ENCODE data around the gene ADD3.

The ADD3 gene

GRCh38 chr10:109996225-109996624 lies 11.6 kb upstream of the ADD3 start:
- Histone ChIP-seq H2AFZ (ENCODE audit: low read depth, low read length) (no peak overlapping the region), H3K9ac (ENCODE audit: low read depth, low read length) (no peak overlapping the region), H3K4me2 (ENCODE audit: insufficient read depth, low read length) (no peak overlapping the region), H3K4me1 (ENCODE audit: insufficient read depth, low read length) (no peaks in the 10 kb centered on the region), H3K27ac (ENCODE audit: low read length) (no peak overlapping the region), H3K79me2 (ENCODE audit: insufficient read depth, low read length) (no peaks in the 10 kb centered on the region), H3K36me3 (ENCODE audit: insufficient read depth, low read length) (no peaks in the 10 kb centered on the region), H3K4me3 (ENCODE audit: low read depth in 1 of 2, low read length in 2 of 2) (no peak overlapping the region), H4K20me1 (ENCODE audit: insufficient read depth, low read length) (no peaks in the 10 kb centered on the region), H3K9me3 (ENCODE audit: insufficient read depth, low read length, severe bottlenecking) (no peaks in the 10 kb centered on the region), H3K27me3 (ENCODE audit: insufficient read depth, low read length, poor library complexity) (peaks cover 15% of the 10 kb centered on the region)
- ATAC-seq (ENCODE audit: insufficient read depth, low read depth) (no peak), DNase-seq (no peak)
- TF ChIP-seq CTCF (IDR thresholded peaks at IDR 0.05; ENCODE audit: borderline replicate concordance, extremely low read depth, low read length, poor library complexity, severe bottlenecking) (no peak), EZH2 (IDR thresholded peaks at IDR 0.05; ENCODE audit: borderline replicate concordance, low read depth, low read length, severe bottlenecking) (no peak)

- Histone ChIP-seq H2AFZ (ENCODE audit: low read depth, low read length) (no peak overlapping the region), H4K20me1 (ENCODE audit: insufficient read depth, low read length) (no peaks in the 10 kb centered on the region), H3K9me3 (ENCODE audit: insufficient read depth, low read length, severe bottlenecking) (no peaks in the 10 kb centered on the region), H3K4me2 (ENCODE audit: insufficient read depth, low read length) (no peak overlapping the region), H3K36me3 (ENCODE audit: insufficient read depth, low read length) (no peaks in the 10 kb centered on the region), H3K9ac (ENCODE audit: low read depth, low read length) (no peak overlapping the region), H3K27me3 (ENCODE audit: insufficient read depth, low read length, poor library complexity) (peaks cover 11% of the 10 kb centered on the region), H3K79me2 (ENCODE audit: insufficient read depth, low read length) (no peaks in the 10 kb centered on the region), H3K4me1 (ENCODE audit: insufficient read depth, low read length) (no peaks in the 10 kb centered on the region), H3K27ac (ENCODE audit: low read length) (no peak overlapping the region), H3K4me3 (ENCODE audit: low read depth in 1 of 2, low read length in 2 of 2) (no peak overlapping the region)
- TF ChIP-seq EZH2 (IDR thresholded peaks at IDR 0.05; ENCODE audit: borderline replicate concordance, low read depth, low read length, severe bottlenecking): no peak
- TF ChIP-seq CTCF (IDR thresholded peaks at IDR 0.05; ENCODE audit: borderline replicate concordance, extremely low read depth, low read length, poor library complexity, severe bottlenecking): no peak
- ATAC-seq (ENCODE audit: insufficient read depth, low read depth) (no peak), DNase-seq (no peak)
Measured at GRCh38 chr10:109996766-109997171, 11.0 kb upstream of the ADD3 start.

GRCh38 chr10:109997233-109997632 lies 10.6 kb upstream of the ADD3 start:
- no peak for DNase-seq
- Histone ChIP-seq H3K27ac (ENCODE audit: low read length) (no peak overlapping the region), H3K4me2 (ENCODE audit: insufficient read depth, low read length) (no peak overlapping the region), H2AFZ (ENCODE audit: low read depth, low read length) (no peak overlapping the region), H3K4me3 (ENCODE audit: low read depth in 1 of 2, low read length in 2 of 2) (no peak overlapping the region), H3K9me3 (ENCODE audit: insufficient read depth, low read length, severe bottlenecking) (no peaks in the 10 kb centered on the region), H3K4me1 (ENCODE audit: insufficient read depth, low read length) (no peaks in the 10 kb centered on the region), H3K27me3 (ENCODE audit: insufficient read depth, low read length, poor library complexity) (peaks cover 10% of the 10 kb centered on the region), H3K36me3 (ENCODE audit: insufficient read depth, low read length) (no peaks in the 10 kb centered on the region), H3K79me2 (ENCODE audit: insufficient read depth, low read length) (no peaks in the 10 kb centered on the region), H3K9ac (ENCODE audit: low read depth, low read length) (no peak overlapping the region), H4K20me1 (ENCODE audit: insufficient read depth, low read length) (no peaks in the 10 kb centered on the region)
- ATAC-seq (ENCODE audit: insufficient read depth, low read depth): no peak
- TF ChIP-seq CTCF (IDR thresholded peaks at IDR 0.05; ENCODE audit: borderline replicate concordance, extremely low read depth, low read length, poor library complexity, severe bottlenecking) (no peak), EZH2 (IDR thresholded peaks at IDR 0.05; ENCODE audit: borderline replicate concordance, low read depth, low read length, severe bottlenecking) (no peak)

GRCh38 chr10:109998513-109998912 lies 9.3 kb upstream of the ADD3 start:
- Histone ChIP-seq H3K27me3 (ENCODE audit: insufficient read depth, low read length, poor library complexity) (peaks cover 10% of the 10 kb centered on the region), H3K4me3 (ENCODE audit: low read depth in 1 of 2, low read length in 2 of 2) (no peak overlapping the region), H3K27ac (ENCODE audit: low read length) (no peak overlapping the region), H4K20me1 (ENCODE audit: insufficient read depth, low read length) (no peaks in the 10 kb centered on the region), H2AFZ (ENCODE audit: low read depth, low read length) (no peak overlapping the region), H3K9me3 (ENCODE audit: insufficient read depth, low read length, severe bottlenecking) (no peaks in the 10 kb centered on the region), H3K9ac (ENCODE audit: low read depth, low read length) (no peak overlapping the region), H3K36me3 (ENCODE audit: insufficient read depth, low read length) (no peaks in the 10 kb centered on the region), H3K4me1 (ENCODE audit: insufficient read depth, low read length) (no peaks in the 10 kb centered on the region), H3K79me2 (ENCODE audit: insufficient read depth, low read length) (no peaks in the 10 kb centered on the region), H3K4me2 (ENCODE audit: insufficient read depth, low read length) (no peak overlapping the region)
- ATAC-seq (ENCODE audit: insufficient read depth, low read depth) (no peak), DNase-seq (no peak)
- TF ChIP-seq CTCF (IDR thresholded peaks at IDR 0.05; ENCODE audit: borderline replicate concordance, extremely low read depth, low read length, poor library complexity, severe bottlenecking): no peak
- TF ChIP-seq EZH2 (IDR thresholded peaks at IDR 0.05; ENCODE audit: borderline replicate concordance, low read depth, low read length, severe bottlenecking): no peak

All from DND-41 (cell line).